SJCRH30 (cell line): Measurements from ENCODE around the gene CLPSL2. TPM values are rescaled to one million over a fixed set of nuclear protein-coding genes. Genes with fewer than 3 reads are reported as not detected.

ENCODE experiments used
- DNase-seq, 2 experiments: peaks; one replicate each; pipeline ENCODE4 v3.0.0-alpha.2; 2015 to 2020
- H3K27ac ChIP-seq: fragments of 250-450 bp; sonication (Bioruptor Pico); 2 replicates; pipeline ENCODE4 v1.5.1; 2020; ENCODE audit warnings: mild to moderate bottlenecking, moderate library complexity
- H3K27me3 ChIP-seq: fragments of 250-450 bp; sonication (Bioruptor Pico); 2 replicates; pipeline ENCODE4 v1.5.1; 2020; ENCODE audit warnings: mild to moderate bottlenecking, moderate library complexity
- H3K36me3 ChIP-seq: fragments of 250-450 bp; sonication (Bioruptor Pico); 2 replicates; pipeline ENCODE4 v1.5.1; 2020; ENCODE audit warnings: mild to moderate bottlenecking, moderate library complexity
- H3K4me1 ChIP-seq: fragments of 250-450 bp; sonication (Bioruptor Pico); 2 replicates; pipeline ENCODE4 v1.5.1; 2020; ENCODE audit warnings: mild to moderate bottlenecking, moderate library complexity
- H3K4me3 ChIP-seq: fragments of 250-450 bp; sonication (Bioruptor Pico); 2 replicates; pipeline ENCODE4 v1.5.1; 2020; ENCODE audit warnings: mild to moderate bottlenecking, moderate library complexity
- H3K9me3 ChIP-seq: fragments of 250-450 bp; sonication (Bioruptor Pico); replicated peaks from 2 replicates; pipeline ENCODE4 v1.5.1; 2020; ENCODE audit warnings: mild to moderate bottlenecking, moderate library complexity
- total RNA-seq: library from RNA; depleted of rRNA; stranded (reverse); fragments of >200 nt; shearing (Covaris generic); gene quantifications from 2 replicates; pipeline ENCODE4 v1.2.3, GENCODE V29; 2014; rRNA removed

The CLPSL2 gene
- total RNA-seq, 1 experiment from 2014 or later = not detected

DNA sequence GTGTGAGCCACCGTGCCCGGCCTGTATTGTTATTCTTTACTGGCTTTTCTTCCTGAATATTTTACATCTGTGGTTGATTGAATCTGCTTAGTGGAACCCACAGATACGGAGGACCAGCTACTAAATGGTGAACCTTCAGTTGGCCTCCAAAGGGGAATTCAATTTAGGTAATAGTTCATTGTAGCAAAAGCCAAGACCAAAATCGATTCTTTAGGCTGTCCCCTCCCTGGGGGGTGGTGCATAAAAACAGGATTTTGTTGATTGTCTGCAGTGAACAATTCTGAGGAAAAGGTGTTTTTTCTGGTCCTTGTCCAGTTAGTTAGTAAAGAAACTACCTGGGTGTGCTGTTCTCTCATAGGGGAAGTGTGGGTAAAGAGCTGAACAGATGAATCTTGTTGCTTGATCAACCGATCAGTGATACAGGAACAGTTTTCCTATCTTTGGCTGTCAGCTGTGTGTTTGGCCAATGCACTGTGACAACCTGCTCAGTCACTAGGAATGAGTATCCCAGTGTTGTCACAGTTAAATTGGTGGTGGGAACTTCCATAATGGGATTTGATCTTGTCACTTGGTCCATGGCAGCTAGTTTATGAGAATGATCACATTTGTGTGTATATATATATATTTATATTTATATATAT is 48.3 kb downstream of the CLPSL2 start:
- no peak for DNase-seq
- Histone ChIP-seq H3K27ac (no peak overlapping the region), H3K4me3 (no peak overlapping the region), H3K4me1 (no peaks in the 10 kb centered on the region), H3K27me3 (no peaks in the 10 kb centered on the region), H3K9me3 (no peaks in the 10 kb centered on the region), H3K36me3 (no peaks in the 10 kb centered on the region)

Other genes starting within 250 kb of the CLPSL2 start
- not detected in 2 replicates for gene FKBP5, start 87.7 kb upstream of the CLPSL2 start, total RNA-seq
- not detected in 2 replicates for gene ARMC12, start 39.6 kb upstream of the CLPSL2 start, total RNA-seq
- not detected in 2 replicates for gene CLPSL1, start 4.4 kb downstream of the CLPSL2 start, total RNA-seq
- gene CLPS, start 20.7 kb downstream of the CLPSL2 start, total RNA-seq = not detected in 2 replicates
- gene LHFPL5, start 28.8 kb downstream of the CLPSL2 start, total RNA-seq = 0.08 and 0.10 TPM in 2 replicates
- 86.8 and 101 TPM in 2 replicates for gene SRPK1, start 144.5 kb downstream of the CLPSL2 start, total RNA-seq
- gene SLC26A8, start 248.0 kb downstream of the CLPSL2 start, total RNA-seq = not detected in 2 replicates